Measurements from ENCODE around the gene ALKBH3.

GRCh38 chr11:43921561-43922294 lies 41.1 kb downstream of the ALKBH3 start:
- TF ChIP-seq, protein P1, sequence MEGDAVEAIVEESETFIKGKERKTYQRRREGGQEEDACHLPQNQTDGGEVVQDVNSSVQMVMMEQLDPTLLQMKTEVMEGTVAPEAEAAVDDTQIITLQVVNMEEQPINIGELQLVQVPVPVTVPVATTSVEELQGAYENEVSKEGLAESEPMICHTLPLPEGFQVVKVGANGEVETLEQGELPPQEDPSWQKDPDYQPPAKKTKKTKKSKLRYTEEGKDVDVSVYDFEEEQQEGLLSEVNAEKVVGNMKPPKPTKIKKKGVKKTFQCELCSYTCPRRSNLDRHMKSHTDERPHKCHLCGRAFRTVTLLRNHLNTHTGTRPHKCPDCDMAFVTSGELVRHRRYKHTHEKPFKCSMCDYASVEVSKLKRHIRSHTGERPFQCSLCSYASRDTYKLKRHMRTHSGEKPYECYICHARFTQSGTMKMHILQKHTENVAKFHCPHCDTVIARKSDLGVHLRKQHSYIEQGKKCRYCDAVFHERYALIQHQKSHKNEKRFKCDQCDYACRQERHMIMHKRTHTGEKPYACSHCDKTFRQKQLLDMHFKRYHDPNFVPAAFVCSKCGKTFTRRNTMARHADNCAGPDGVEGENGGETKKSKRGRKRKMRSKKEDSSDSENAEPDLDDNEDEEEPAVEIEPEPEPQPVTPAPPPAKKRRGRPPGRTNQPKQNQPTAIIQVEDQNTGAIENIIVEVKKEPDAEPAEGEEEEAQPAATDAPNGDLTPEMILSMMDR (IDR thresholded peaks at IDR 0.05; ENCODE audit: borderline replicate concordance, extremely low read depth, low read length, poor library complexity, severe bottlenecking), result no peak
- TF ChIP-seq EZH2 (IDR thresholded peaks at IDR 0.05; ENCODE audit: borderline replicate concordance, low read depth, low read length, severe bottlenecking), result no peak

All from DND-41 (cell line).